IPS-15b (cell line): ENCODE data around the gene LKAAEAR1.

Experiments used
- H3K27me3 ChIP-seq: one replicate; pipeline ENCODE4 v1.6.1; 2013; ENCODE audit warnings: low read length; ENCODE audit not compliant: control insufficient read depth, insufficient read depth
- H3K36me3 ChIP-seq: one replicate; pipeline ENCODE4 v1.6.1; 2013; ENCODE audit warnings: low read length; ENCODE audit not compliant: control insufficient read depth, insufficient read depth
- H3K4me1 ChIP-seq: one replicate; pipeline ENCODE4 v1.6.1; 2013; ENCODE audit warnings: mild to moderate bottlenecking, low read length; ENCODE audit not compliant: control insufficient read depth, insufficient read depth
- H3K4me3 ChIP-seq: one replicate; pipeline ENCODE4 v1.5.1; 2013; ENCODE audit warnings: low read depth, low read length
- H3K9ac ChIP-seq: one replicate; pipeline ENCODE4 v1.6.1; 2013; ENCODE audit warnings: low read depth, mild to moderate bottlenecking, low read length
- H3K9me3 ChIP-seq: one replicate; pipeline ENCODE4 v1.6.1; 2013; ENCODE audit warnings: mild to moderate bottlenecking, low read length; ENCODE audit not compliant: control insufficient read depth, insufficient read depth

LKAAEAR1 gene

DNA sequence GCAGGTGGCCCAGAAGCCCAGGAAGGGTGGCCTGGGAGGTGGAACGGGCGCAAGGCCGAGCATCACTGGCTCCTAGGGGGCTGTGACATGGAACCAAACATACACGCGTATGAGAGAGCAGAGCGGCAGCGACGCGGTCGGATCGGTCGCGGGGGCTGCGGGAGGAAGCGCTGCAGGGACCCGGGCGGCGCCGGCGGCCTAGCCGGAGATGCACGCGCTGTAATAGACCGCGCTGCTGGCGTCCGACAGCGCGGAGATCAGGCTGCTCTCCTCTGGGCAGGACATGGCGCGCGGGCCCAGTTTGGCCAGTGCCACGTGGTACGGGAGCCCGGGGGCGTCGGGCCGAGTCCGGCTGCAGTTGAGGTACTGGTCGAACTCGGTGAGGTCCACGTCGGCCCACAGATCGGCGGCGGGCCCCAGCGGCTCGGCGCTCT is 36.2 kb downstream of the LKAAEAR1 start:
- H3K4me1 ChIP-seq = no peaks in the 10 kb centered on the region
- H3K9me3 ChIP-seq = no peaks in the 10 kb centered on the region
- no peaks in the 10 kb centered on the region for H3K36me3 ChIP-seq
- peaks cover 62% of the 10 kb centered on the region for H3K27me3 ChIP-seq
- H3K9ac ChIP-seq = no peak overlapping the region
- H3K4me3 ChIP-seq = peak overlapping the region; percentile 19

DNA sequence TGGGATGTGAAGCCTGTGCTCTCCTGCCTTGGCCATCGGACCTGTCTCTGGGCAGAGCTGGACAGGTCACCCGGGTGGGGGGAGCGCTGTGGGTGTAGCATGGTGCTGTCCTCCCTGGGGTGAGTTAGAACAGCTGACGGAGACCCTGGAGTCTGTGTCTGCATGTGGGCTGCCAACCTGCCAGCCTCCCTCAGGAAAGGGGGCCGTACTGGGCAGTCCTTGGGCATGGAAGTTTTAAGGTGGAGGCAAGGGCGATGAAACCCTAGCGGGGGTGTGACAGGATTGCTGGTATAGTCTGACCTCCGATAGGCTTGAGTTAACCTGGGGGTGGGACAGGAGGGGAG is 37.2 kb downstream of the LKAAEAR1 start:
- Histone ChIP-seq H3K9me3 (no peaks in the 10 kb centered on the region), H3K9ac (no peak overlapping the region), H3K4me1 (no peaks in the 10 kb centered on the region), H3K4me3 (no peak overlapping the region), H3K36me3 (no peaks in the 10 kb centered on the region), H3K27me3 (peaks cover 61% of the 10 kb centered on the region)

DNA sequence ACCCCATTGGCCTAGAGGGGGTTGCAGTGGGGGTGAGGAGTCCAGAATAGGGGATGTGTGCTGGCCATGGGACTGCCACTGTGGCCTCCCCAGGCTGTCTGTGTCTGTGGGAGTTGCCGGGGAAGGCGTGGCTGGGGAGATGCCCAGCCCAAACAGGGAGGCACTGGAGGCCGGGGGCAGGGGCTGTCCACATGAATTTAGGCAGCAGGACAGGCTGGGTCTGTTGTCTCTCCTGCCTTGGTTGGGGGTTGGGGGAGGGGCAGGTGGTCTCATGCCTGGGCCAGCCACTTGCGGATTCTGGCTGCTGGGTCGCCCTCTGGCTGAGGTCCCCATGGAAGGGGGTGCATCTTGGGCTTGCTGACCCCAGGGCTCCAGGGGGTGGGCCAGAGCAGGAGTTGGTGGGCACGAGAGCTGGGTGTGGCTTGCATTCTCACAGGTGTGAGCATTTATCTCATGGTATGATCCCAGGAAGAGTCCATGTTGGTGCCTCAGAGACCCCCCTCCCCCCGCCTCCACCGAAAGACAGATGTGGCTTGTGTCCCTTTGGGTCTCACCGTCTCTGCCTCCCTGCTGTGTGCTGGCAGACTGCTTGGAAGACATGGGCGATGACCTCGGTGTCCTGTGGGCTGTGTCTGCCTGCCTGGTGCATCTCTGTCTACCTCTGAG is 38.7 kb downstream of the LKAAEAR1 start:
- Histone ChIP-seq H3K9ac (no peak overlapping the region), H3K36me3 (no peaks in the 10 kb centered on the region), H3K4me3 (no peak overlapping the region), H3K4me1 (no peaks in the 10 kb centered on the region), H3K27me3 (peaks cover 73% of the 10 kb centered on the region), H3K9me3 (no peaks in the 10 kb centered on the region)

- H3K36me3 ChIP-seq = no peaks in the 10 kb centered on the region
- no peak overlapping the region for H3K9ac ChIP-seq
- H3K9me3 ChIP-seq = no peaks in the 10 kb centered on the region
- no peak overlapping the region for H3K4me3 ChIP-seq
- peaks cover 74% of the 10 kb centered on the region for H3K27me3 ChIP-seq
- no peaks in the 10 kb centered on the region for H3K4me1 ChIP-seq
These were observed 39.5 kb downstream of the LKAAEAR1 start for GRCh38 chr20:64044484-64045247.

GRCh38 chr20:64043768-64044167 is 40.4 kb downstream of the LKAAEAR1 start:
- Histone ChIP-seq H3K36me3 (no peaks in the 10 kb centered on the region), H3K27me3 (peaks cover 79% of the 10 kb centered on the region), H3K9ac (no peak overlapping the region), H3K4me3 (no peak overlapping the region), H3K9me3 (no peaks in the 10 kb centered on the region), H3K4me1 (no peaks in the 10 kb centered on the region)

GRCh38 chr20:64042054-64042781 is 42.0 kb downstream of the LKAAEAR1 start:
- Histone ChIP-seq H3K9me3 (no peaks in the 10 kb centered on the region), H3K36me3 (no peaks in the 10 kb centered on the region), H3K9ac (no peak overlapping the region), H3K4me1 (no peaks in the 10 kb centered on the region), H3K4me3 (peak overlapping the region; percentile 46), H3K27me3 (peaks cover 67% of the 10 kb centered on the region)

- no peaks in the 10 kb centered on the region for H3K9me3 ChIP-seq
- H3K9ac ChIP-seq = no peak overlapping the region
- no peaks in the 10 kb centered on the region for H3K4me1 ChIP-seq
- H3K4me3 ChIP-seq = peak overlapping the region; percentile 46
- H3K36me3 ChIP-seq = no peaks in the 10 kb centered on the region
- peaks cover 63% of the 10 kb centered on the region for H3K27me3 ChIP-seq
These were observed 42.5 kb downstream of the LKAAEAR1 start for GRCh38 chr20:64041781-64042053.

DNA sequence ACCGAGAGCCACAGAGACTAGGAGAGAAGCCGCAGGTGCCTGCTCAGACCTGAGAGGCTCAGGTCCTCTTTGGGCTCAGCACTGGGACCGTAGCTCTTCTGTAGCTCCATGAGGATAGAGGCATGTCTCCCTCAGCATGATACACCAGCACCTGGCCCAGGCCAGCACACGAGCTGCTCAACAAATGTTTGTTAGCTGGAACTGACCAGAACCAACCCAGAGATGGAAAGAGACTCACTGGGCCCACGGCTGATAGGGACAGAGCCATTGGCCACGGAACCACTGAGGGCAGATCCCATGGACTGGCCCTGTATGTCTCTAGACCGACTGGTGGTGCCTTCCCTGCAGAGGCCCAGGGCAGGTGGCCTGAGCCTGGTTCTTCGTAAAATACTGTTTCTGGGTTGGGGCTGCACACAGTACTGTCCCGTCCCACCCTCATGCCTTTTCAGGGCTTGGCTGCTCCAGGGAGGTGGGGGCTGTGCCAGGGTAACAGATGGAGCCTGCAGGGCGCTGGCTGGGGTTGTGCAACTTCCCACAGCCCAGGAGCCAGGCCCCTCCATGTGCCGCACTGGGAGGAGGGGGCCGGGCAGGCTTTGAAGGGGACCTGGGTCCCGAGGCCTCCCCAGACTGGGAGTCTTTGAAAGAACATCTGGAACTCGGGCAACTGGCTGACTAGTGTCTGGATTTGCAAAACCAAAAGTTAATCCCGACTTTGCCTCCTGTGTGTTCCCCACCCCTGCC is 43.0 kb downstream of the LKAAEAR1 start:
- H3K4me1 ChIP-seq = no peaks in the 10 kb centered on the region
- no peaks in the 10 kb centered on the region for H3K9me3 ChIP-seq
- no peak overlapping the region for H3K4me3 ChIP-seq
- H3K27me3 ChIP-seq = peaks cover 57% of the 10 kb centered on the region
- H3K36me3 ChIP-seq = no peaks in the 10 kb centered on the region
- H3K9ac ChIP-seq = no peak overlapping the region

- H3K4me1 ChIP-seq = no peaks in the 10 kb centered on the region
- peaks cover 50% of the 10 kb centered on the region for H3K27me3 ChIP-seq
- H3K4me3 ChIP-seq = no peak overlapping the region
- no peak overlapping the region for H3K9ac ChIP-seq
- H3K9me3 ChIP-seq = no peaks in the 10 kb centered on the region
- H3K36me3 ChIP-seq = no peaks in the 10 kb centered on the region
These were observed 43.8 kb downstream of the LKAAEAR1 start for GRCh38 chr20:64040231-64041039.

DNA sequence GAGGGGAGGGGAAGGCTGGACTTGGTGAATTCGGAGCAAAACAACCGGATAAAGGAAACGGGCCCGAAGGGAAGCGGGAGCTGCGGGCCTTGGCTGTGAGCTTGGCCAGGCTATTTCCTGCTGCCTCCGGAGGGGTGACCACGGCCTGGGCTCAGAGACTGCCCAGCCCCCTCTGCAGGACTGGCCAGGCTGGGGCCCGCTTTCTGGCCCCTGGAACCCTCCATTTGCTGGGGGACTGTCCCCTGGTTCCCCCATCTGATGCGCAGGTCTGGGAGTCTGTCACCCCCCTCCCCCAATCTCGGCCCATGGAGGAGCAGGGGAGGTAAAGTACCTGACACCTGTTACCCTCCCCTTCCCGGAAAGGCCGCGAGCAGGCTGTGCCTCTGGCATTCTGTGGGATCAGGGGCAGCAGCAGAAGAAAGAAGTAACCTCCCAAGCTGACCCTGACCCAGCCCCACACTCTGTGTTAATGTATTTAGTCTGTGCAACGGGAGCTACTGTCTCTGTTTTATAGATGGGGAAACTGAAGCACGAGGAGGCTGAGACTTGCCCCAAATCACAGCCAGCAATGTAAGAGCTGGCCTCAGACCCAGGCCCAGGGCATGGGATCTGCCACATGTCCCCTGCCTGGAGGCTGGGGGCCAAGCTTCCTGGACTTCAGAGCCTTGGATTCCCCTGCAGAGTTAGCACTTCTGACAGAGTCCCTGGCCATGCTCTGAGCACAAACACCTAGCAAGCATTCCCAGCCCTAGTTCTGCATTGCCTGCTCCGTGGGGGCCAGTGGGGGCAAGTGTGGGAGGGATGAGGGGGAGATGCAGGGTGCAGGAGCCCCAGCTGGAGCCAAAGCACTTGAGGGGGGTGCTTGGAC is 44.7 kb downstream of the LKAAEAR1 start:
- H3K4me3 ChIP-seq = peak overlapping the region; percentile 58
- no peaks in the 10 kb centered on the region for H3K9me3 ChIP-seq
- H3K36me3 ChIP-seq = peaks cover 2% of the 10 kb centered on the region
- H3K4me1 ChIP-seq = no peaks in the 10 kb centered on the region
- H3K27me3 ChIP-seq = peaks cover 47% of the 10 kb centered on the region
- no peak overlapping the region for H3K9ac ChIP-seq
